HG03108 (cell line): Measurements from ENCODE around the gene DMRTC2.
"Not testable (repeated sequence)": the region's sequence is repeated elsewhere in the genome, so short reads cannot be mapped to it uniquely, and the experiment has no call there.

Experiments
- ATAC-seq: cut with Tn5 transposase; IDR thresholded peaks from one replicate; pipeline ENCODE4 v1.9.1; 2021; ENCODE audit warnings: moderate library complexity; ENCODE audit not compliant: unreplicated experiment

The DMRTC2 gene

GRCh38 chr19:41869374-41869955 lies 24.6 kb downstream of the DMRTC2 start:
- ATAC-seq: no peak

- no peak for ATAC-seq
These were observed 25.6 kb downstream of the DMRTC2 start for GRCh38 chr19:41870401-41870873.

- peak; percentile 43 for ATAC-seq
These were observed 26.9 kb downstream of the DMRTC2 start for GRCh38 chr19:41871573-41872383.

- no peak for ATAC-seq
These were observed 27.5 kb downstream of the DMRTC2 start for GRCh38 chr19:41872384-41872774.

GRCh38 chr19:41872775-41873647 lies 28.2 kb downstream of the DMRTC2 start:
- ATAC-seq: no peak

- not testable (repeated sequence) for ATAC-seq
These were observed 31.1 kb downstream of the DMRTC2 start for GRCh38 chr19:41875973-41876372.

- peak; percentile 63 for ATAC-seq
These were observed 32.3 kb downstream of the DMRTC2 start, which contains the start of gene CD79A for GRCh38 chr19:41876847-41877832. CD79A (plus strand) TSS chr19:41877279; CDS start chr19:41877305, 26 bp downstream.

GRCh38 chr19:41877916-41878905 lies 33.4 kb downstream of the DMRTC2 start:
- ATAC-seq: no peak

- ATAC-seq: no peak
These were observed 34.2 kb downstream of the DMRTC2 start for GRCh38 chr19:41879080-41879479.

GRCh38 chr19:41879670-41880328 lies 35.0 kb downstream of the DMRTC2 start:
- ATAC-seq: no peak

- no peak for ATAC-seq
These were observed 35.5 kb downstream of the DMRTC2 start for GRCh38 chr19:41880329-41880708.

GRCh38 chr19:41882568-41883462 lies 38.0 kb downstream of the DMRTC2 start, which contains the start of gene ARHGEF1:
ARHGEF1 (plus strand) TSS chr19:41883184; CDS start chr19:41888083, 4,899 bp downstream.
- ATAC-seq: no peak

GRCh38 chr19:41883463-41883820 lies 38.6 kb downstream of the DMRTC2 start:
- ATAC-seq: no peak

- ATAC-seq: peak; percentile 62
These were observed 39.2 kb downstream of the DMRTC2 start for GRCh38 chr19:41883821-41884733.

- ATAC-seq: no peak
These were observed 42.2 kb downstream of the DMRTC2 start for GRCh38 chr19:41886761-41887710.
